Ovary (tissue), 3 donors: ENCODE measurements around the gene B3GNT5.

Experiments used
- POLR2A ChIP-seq: fragments of 450-650 bp; IDR thresholded peaks from one replicate; pipeline ENCODE4 v1.6.1; 2017; ENCODE audit warnings: antibody characterized with exemption, mild to moderate bottlenecking, moderate library complexity
- TF ChIP-seq, protein P1 (sequence below), 3 donors: fragments of 450-650 bp in 2 of 3; fragments of 200-600 bp in 1 of 3; IDR thresholded peaks; one replicate each; pipeline versions ENCODE4 v1.5.1 to v1.8.0; 2016 to 2022; ENCODE audit warnings: antibody characterized with exemption in 3 of 3, mild to moderate bottlenecking in 1 of 3
- donor health status: DM: no; HTN: no; CAD: no.

DNA sequence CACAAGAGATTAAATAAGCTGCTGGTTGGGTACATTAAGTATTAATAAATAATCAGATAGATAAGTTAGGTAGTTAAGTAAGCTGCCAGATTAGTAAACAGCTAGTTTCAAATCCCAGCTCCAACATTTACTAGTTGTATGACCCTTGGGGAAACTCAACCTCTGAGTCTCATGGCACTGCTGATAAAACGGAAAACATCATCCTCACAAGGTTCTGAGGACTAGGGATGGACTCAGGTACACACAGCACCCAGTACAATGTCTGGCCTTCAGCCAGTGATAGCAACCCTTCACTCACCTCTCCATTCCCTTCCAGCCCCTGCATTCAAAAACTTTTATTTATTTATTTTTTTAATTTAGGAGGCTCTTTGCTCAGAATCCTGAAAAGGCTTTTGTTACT, 32.3 kb downstream of the B3GNT5 start:
- TF ChIP-seq, protein P1, sequence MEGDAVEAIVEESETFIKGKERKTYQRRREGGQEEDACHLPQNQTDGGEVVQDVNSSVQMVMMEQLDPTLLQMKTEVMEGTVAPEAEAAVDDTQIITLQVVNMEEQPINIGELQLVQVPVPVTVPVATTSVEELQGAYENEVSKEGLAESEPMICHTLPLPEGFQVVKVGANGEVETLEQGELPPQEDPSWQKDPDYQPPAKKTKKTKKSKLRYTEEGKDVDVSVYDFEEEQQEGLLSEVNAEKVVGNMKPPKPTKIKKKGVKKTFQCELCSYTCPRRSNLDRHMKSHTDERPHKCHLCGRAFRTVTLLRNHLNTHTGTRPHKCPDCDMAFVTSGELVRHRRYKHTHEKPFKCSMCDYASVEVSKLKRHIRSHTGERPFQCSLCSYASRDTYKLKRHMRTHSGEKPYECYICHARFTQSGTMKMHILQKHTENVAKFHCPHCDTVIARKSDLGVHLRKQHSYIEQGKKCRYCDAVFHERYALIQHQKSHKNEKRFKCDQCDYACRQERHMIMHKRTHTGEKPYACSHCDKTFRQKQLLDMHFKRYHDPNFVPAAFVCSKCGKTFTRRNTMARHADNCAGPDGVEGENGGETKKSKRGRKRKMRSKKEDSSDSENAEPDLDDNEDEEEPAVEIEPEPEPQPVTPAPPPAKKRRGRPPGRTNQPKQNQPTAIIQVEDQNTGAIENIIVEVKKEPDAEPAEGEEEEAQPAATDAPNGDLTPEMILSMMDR (IDR thresholded peaks at IDR 0.05), result no peak
- TF ChIP-seq POLR2A, result no peak
